Progenitor cell of endocrine pancreas (in vitro differentiated cells): Measurements from ENCODE around the gene C2orf92. TPM values are rescaled to one million over a fixed set of nuclear protein-coding genes. Genes with fewer than 3 reads are reported as not detected.

Source experiments
- DNase-seq: peaks from one replicate; pipeline ENCODE4 v3.0.0; 2021; ENCODE audit warnings: low spot score; ENCODE audit not compliant: unreplicated experiment
- H3K27ac Mint-ChIP-seq: 2 replicates; pipeline ENCODE4 v1.8.0; 2021; ENCODE audit warnings: mild to moderate bottlenecking, moderate library complexity, mixed read lengths
- H3K27me3 Mint-ChIP-seq: 2 replicates; pipeline ENCODE4 v1.8.0; 2021; ENCODE audit warnings: mixed read lengths
- H3K36me3 Mint-ChIP-seq: 2 replicates; pipeline ENCODE4 v1.8.0; 2022; ENCODE audit warnings: mixed read lengths; ENCODE audit not compliant: insufficient read depth
- H3K4me1 Mint-ChIP-seq: 2 replicates; pipeline ENCODE4 v1.8.0; 2021; ENCODE audit warnings: low read depth, mixed read lengths
- H3K4me3 Mint-ChIP-seq: 2 replicates; pipeline ENCODE4 v1.8.0; 2021; ENCODE audit warnings: low read depth, mild to moderate bottlenecking, moderate library complexity, mixed read lengths
- H3K9me3 Mint-ChIP-seq: 2 replicates; pipeline ENCODE4 v1.8.0; 2021; ENCODE audit warnings: low read depth, mixed read lengths
- total RNA-seq: library from RNA; stranded (reverse); gene quantifications from 2 replicates; pipeline ENCODE4 v1.2.1, GENCODE V29; 2021
- TF ChIP-seq, protein P1 (sequence below): fragments of 200-600 bp; sonication (generic); IDR thresholded peaks from one replicate; pipeline ENCODE4 v1.5.0; 2021; ENCODE audit warnings: antibody characterized with exemption, mild to moderate bottlenecking; ENCODE audit not compliant: unreplicated experiment

Gene C2orf92
- total RNA-seq, 1 donor from 2014 or later: 15.9 TPM

DNA sequence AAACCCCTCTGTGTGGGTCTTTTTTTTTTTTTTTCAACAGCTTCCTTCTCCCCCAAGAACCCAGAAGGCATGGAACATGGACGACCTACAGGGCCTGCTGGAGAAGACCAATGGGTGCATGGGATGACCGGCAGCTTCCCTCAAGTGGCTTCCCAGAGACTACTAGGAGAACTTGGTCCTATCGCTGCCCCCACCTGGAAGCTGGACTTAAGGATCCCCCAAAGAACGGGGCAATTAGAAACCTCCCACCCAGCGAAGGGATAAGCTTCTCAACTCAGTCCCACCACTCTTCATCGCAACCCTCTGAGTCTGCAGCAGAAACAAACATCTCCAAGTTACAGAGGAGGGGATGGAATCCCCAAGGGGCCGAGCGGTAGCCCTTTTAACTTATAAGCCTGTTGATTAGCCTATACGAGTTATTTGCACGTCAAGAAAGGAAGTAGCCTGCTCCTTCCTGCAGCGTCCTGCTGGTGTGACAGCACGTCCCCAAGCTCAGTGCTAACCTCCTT, 7.1 kb upstream of the C2orf92 start:
- H3K4me3 Mint-ChIP-seq: peak overlapping the region; percentile 91
- peaks cover 6% of the 10 kb centered on the region for H3K36me3 Mint-ChIP-seq
- no peaks in the 10 kb centered on the region for H3K9me3 Mint-ChIP-seq
- TF ChIP-seq, protein P1, sequence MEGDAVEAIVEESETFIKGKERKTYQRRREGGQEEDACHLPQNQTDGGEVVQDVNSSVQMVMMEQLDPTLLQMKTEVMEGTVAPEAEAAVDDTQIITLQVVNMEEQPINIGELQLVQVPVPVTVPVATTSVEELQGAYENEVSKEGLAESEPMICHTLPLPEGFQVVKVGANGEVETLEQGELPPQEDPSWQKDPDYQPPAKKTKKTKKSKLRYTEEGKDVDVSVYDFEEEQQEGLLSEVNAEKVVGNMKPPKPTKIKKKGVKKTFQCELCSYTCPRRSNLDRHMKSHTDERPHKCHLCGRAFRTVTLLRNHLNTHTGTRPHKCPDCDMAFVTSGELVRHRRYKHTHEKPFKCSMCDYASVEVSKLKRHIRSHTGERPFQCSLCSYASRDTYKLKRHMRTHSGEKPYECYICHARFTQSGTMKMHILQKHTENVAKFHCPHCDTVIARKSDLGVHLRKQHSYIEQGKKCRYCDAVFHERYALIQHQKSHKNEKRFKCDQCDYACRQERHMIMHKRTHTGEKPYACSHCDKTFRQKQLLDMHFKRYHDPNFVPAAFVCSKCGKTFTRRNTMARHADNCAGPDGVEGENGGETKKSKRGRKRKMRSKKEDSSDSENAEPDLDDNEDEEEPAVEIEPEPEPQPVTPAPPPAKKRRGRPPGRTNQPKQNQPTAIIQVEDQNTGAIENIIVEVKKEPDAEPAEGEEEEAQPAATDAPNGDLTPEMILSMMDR: no peak
- H3K27me3 Mint-ChIP-seq: no peaks in the 10 kb centered on the region
- DNase-seq: no peak
- peaks cover 17% of the 10 kb centered on the region for H3K4me1 Mint-ChIP-seq
- peak overlapping the region; percentile 97 for H3K27ac Mint-ChIP-seq

DNA sequence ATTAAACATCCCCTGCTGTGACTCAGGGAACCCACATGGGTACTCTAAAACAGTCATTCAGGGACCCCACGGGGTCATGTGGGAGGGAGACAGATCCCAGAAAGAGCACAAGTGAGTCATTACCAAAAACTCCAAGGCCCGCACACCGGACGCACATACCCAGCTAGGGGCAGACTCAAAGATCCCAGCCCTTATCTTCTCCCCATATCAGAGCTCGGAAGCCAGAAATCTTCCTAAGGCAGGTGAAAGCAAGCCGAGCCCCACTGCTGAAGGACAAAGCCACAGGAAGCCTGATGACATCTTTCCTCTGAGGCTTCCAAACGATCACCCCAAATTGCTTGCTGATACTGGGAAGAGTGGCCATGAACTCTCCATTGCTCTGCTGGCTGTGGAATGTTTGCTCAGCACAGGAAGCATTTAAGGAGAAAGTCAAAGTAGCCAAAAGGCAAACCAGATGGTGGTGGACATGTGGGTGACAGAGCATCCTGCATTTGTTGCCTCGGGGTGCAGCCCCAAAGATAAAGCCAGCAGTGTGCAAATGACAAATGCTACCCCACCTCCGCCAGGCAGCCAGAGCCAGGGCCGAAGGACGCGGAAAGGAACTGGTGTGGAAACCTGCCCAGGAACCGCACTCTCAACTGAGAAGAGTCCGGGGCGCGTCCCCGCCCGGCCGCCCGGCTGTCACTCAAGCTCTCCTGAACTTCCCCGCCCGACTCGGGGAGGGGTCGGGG, 6.5 kb upstream of the C2orf92 start:
- TF ChIP-seq, protein P1: no peak
- peaks cover 17% of the 10 kb centered on the region for H3K4me1 Mint-ChIP-seq
- DNase-seq: no peak

DNA sequence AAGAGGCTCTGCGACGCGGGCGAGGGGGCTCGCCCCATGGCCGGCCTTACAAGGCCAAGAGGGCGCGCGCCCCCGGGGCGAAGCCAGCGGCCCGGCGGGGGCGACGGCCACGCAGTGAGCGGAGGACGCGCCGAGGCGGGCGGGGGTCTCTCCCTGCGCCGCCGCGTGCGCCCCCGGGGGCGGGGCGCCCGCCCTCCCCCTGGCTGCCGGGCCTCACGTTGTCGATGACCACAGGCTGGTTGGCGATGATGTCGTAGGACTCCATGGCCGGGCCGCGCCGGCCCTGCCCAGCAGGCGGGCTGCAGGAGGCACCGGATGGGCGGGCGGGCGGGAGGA, 5.9 kb upstream of the C2orf92 start:
- H3K4me1 Mint-ChIP-seq: peaks cover 17% of the 10 kb centered on the region
- DNase-seq: peak; percentile 45
- H3K9me3 Mint-ChIP-seq: no peaks in the 10 kb centered on the region
- H3K36me3 Mint-ChIP-seq: peaks cover 2% of the 10 kb centered on the region
- H3K27ac Mint-ChIP-seq: no peak overlapping the region
- H3K4me3 Mint-ChIP-seq: peak overlapping the region; percentile 91
- H3K27me3 Mint-ChIP-seq: no peaks in the 10 kb centered on the region
- TF ChIP-seq, protein P1: no peak

More for the DNA sequence above, 6.5 kb upstream of the C2orf92 start:
- H3K27ac Mint-ChIP-seq: peak overlapping the region; percentile 97
- H3K4me3 Mint-ChIP-seq: peak overlapping the region; percentile 91
- no peaks in the 10 kb centered on the region for H3K9me3 Mint-ChIP-seq
- H3K36me3 Mint-ChIP-seq: peaks cover 3% of the 10 kb centered on the region
- H3K27me3 Mint-ChIP-seq: no peaks in the 10 kb centered on the region

DNA sequence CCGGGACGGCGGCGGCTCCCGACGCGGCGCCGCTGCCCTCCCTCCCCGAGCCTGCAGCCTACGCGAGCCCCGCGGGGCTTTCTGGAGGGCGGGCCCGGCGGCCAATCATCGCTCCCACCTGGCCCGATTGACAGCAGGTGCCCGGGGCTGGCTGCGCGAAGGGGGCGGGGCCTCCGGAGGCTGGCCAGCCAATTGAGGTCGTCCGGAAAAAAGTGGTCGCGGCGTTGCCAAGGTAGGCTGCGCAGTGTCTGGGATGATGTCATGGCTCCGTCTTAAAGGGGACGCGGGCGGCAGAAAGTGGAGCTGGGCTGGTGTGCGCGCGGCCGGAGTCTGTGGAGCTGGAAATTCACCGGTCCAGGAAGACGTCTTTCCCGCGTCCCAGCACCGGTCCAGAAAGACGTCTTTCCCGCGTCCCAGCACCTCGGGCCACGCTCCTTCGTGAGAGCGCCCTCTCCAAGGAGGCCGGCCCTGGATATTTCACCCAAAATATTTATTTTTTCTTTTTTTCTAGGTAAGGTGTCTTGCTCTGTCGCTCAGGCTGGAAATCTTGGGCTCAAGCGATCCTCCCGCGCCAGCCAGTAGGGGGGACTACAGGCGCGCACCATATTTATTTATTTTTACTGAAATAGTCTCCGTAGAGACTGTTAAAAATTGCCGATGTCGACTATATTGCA, 5.4 kb upstream of the C2orf92 start, which contains the start of gene ACTR1B:
Gene ACTR1B (minus strand): TSS at position 83 of the 674 bp plus-strand sequence. CDS start 154 bp downstream, outside the sequence.
- Mint-ChIP-seq H3K4me3 (peak within 1 kb of the TSS; percentile 91), H3K27me3 (no peaks in the 10 kb centered on the region), H3K9me3 (no peaks in the 10 kb centered on the region), H3K4me1 (peaks cover 17% of the 10 kb centered on the region), H3K27ac (peak within 1 kb of the TSS; percentile 98), H3K36me3 (peaks cover 2% of the 10 kb centered on the region)
- DNase-seq: peak; percentile 95
- TF ChIP-seq, protein P1: peak; percentile 74

DNA sequence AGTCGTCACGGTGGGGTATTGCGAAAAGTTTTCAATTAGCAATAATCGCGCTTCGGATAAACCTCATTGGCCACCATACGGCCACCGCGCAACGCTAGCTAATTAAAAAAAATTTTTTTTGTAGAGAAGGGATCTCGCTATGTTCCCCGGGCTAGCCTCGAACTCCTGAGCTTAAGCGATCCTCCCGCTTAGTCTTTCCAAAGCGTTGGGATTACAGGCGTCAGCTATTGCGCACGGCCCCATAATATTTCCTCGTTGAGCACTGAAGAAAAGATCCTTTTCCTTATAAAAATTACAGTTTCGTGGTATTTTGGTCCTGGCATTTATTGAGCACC, 4.9 kb upstream of the C2orf92 start:
- no peak for DNase-seq
- Mint-ChIP-seq H3K27ac (peak overlapping the region; percentile 98), H3K27me3 (no peaks in the 10 kb centered on the region), H3K4me1 (peaks cover 17% of the 10 kb centered on the region), H3K36me3 (peaks cover 2% of the 10 kb centered on the region), H3K4me3 (peak overlapping the region; percentile 89), H3K9me3 (no peaks in the 10 kb centered on the region)
- TF ChIP-seq, protein P1: peak; percentile 2
